GM12865 (cell line): ENCODE measurements around the gene TUBB2A.
"Not testable (repeated sequence)": the region's sequence is repeated elsewhere in the genome, so short reads cannot be mapped to it uniquely, and the experiment has no call there.

ENCODE experiments used
- DNase-seq: peaks from one replicate; pipeline ENCODE4 v3.0.0; 2010; ENCODE audit warnings: low read depth
- H3K4me3 ChIP-seq: 2 replicates; pipeline ENCODE4 v1.5.1; 2011; ENCODE audit warnings: mild to moderate bottlenecking, low read depth, low read length, control low read depth
- TF ChIP-seq, protein P1 (sequence below): IDR thresholded peaks from 2 replicates; pipeline ENCODE4 v1.5.1; 2011; ENCODE audit warnings: low read length, control low read depth, low read depth, inconsistent platforms; ENCODE audit not compliant: insufficient read depth; ENCODE audit errors: missing control alignments

Gene TUBB2A

DNA sequence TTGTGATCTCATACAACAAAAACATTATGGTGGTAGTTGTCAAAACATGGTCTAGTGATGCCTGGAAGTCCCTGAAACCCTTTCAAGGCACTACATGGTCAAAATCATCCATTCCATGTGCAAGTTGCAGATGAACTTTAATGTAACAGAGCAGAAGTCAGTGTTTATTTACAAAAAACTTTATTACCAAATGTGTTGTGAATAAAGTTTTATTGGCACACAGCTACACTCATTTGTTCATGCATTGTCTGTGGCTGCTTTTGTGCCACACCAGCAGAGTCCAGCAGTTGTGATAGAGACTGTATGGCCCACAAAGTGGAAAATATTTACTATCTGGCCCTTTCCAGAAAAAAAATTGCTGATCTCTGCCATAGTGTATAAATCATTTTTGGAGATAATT is 43.3 kb upstream of the TUBB2A start:
- H3K4me3 ChIP-seq = no peak overlapping the region
- no peak for DNase-seq
- TF ChIP-seq, protein P1, sequence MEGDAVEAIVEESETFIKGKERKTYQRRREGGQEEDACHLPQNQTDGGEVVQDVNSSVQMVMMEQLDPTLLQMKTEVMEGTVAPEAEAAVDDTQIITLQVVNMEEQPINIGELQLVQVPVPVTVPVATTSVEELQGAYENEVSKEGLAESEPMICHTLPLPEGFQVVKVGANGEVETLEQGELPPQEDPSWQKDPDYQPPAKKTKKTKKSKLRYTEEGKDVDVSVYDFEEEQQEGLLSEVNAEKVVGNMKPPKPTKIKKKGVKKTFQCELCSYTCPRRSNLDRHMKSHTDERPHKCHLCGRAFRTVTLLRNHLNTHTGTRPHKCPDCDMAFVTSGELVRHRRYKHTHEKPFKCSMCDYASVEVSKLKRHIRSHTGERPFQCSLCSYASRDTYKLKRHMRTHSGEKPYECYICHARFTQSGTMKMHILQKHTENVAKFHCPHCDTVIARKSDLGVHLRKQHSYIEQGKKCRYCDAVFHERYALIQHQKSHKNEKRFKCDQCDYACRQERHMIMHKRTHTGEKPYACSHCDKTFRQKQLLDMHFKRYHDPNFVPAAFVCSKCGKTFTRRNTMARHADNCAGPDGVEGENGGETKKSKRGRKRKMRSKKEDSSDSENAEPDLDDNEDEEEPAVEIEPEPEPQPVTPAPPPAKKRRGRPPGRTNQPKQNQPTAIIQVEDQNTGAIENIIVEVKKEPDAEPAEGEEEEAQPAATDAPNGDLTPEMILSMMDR = no peak

DNA sequence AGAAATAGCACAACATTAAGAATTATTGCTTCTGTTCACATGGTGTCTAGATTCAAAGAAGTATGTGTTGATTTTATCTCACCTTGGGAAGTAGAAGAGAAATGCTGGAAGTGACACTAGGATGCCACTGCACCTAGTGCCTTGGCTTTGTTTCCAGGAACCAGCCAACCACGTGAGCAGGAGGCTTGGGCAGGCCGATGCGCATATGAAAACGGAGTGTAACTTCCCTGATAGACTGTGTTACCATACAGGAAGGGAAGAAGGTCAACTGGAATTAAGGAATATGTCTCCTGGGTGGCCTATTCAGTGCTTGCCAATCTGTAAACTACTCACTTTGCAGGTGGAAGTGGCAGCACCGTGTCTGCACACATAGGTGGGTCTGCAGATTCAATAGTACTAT is 42.0 kb upstream of the TUBB2A start:
- no peak overlapping the region for H3K4me3 ChIP-seq
- TF ChIP-seq, protein P1 = no peak

DNA sequence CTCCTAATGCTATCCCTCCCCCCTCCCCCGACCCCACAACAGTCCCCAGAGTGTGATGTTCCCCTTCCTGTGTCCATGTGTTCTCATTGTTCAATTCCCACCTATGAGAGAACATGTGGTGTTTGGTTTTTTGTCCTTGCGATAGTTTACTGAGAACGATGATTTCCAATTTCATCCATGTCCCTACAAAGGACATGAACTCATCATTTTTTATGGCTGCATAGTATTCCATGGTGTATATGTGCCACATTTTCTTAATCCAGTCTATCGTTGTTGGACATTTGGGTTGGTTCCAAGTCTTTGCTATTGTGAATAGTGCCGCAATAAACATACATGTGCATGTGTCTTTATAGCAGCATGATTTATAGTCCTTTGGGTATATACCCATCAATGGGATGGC is 40.4 kb upstream of the TUBB2A start:
- not testable (repeated sequence) for H3K4me3 ChIP-seq, DNase-seq

More for the DNA sequence above, 42.0 kb upstream of the TUBB2A start:
- no peak for DNase-seq

DNA sequence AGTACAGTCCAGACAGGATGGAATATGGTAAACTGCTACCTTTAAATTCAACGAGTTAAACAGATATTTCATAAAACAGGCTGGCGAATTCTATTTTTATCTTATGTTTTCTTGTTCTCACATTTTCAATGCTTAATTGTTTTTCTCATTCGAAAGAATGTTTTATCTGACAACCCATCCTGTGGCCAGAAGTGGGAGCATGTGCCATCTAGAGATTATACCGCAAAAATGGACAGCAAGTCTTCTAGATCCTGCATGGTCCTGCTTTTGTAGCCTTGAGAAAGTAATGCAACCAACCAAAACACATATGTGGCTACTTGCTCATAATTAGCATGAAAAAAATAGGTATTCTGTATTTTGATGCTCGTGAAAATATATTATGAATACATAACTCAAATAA is 39.4 kb upstream of the TUBB2A start:
- no peak for DNase-seq
- TF ChIP-seq, protein P1 = no peak

DNA sequence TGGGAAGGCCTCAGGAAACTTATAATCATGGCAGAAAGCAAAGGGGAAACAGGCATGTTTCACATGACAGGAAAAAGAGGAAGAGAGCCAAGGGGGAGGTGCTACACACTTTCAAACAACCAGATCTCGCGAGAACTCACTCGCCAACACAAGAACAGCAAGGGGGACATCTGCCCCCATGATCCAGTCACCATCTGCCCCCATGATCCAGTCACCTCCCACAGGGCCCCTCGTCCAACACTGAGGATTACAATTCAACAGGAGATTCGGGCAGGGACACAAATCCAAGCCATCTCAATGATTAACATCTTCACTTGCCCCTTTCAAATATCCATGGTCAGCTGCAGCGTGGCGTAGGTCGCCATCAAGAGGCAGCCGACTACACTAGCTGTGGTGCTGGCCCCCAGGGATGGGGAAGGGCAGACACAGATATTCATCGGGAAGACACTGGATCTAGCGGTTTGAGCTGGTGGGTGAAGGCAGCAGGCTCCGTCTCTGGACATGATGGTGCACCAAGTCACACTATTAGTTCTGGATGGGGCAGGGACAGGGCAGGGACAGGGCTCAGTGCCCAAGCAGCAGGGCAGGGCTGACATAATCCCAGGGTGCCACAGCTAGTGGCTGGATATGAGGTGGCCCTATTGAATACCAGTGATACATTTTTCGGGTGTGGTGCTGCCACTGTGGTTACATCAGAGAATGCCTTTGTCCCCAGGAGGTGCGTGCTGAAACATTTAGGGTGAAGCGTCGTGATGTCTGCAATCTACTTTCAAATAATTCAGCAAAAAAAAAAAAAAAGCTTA is 38.6 kb upstream of the TUBB2A start:
- H3K4me3 ChIP-seq = no peak overlapping the region

More for the DNA sequence above, 39.4 kb upstream of the TUBB2A start:
- H3K4me3 ChIP-seq = no peak overlapping the region

DNA sequence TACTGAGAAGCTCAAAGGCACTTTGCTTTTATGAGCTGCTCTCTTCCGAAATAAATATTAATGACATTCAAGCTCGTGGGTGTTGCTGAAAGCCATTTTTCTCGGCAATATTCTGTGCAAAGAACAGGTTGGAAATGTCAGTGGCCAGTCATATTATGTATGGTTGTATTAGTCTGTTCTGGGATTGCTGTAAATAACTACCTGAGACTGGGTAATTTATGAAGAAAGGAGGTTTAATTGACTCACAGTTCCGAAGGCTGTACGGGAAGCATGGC is 38.0 kb upstream of the TUBB2A start:
- DNase-seq = no peak
- TF ChIP-seq, protein P1 = no peak
- no peak overlapping the region for H3K4me3 ChIP-seq

More for the DNA sequence above, 38.6 kb upstream of the TUBB2A start:
- TF ChIP-seq, protein P1 = no peak
- no peak for DNase-seq

DNA sequence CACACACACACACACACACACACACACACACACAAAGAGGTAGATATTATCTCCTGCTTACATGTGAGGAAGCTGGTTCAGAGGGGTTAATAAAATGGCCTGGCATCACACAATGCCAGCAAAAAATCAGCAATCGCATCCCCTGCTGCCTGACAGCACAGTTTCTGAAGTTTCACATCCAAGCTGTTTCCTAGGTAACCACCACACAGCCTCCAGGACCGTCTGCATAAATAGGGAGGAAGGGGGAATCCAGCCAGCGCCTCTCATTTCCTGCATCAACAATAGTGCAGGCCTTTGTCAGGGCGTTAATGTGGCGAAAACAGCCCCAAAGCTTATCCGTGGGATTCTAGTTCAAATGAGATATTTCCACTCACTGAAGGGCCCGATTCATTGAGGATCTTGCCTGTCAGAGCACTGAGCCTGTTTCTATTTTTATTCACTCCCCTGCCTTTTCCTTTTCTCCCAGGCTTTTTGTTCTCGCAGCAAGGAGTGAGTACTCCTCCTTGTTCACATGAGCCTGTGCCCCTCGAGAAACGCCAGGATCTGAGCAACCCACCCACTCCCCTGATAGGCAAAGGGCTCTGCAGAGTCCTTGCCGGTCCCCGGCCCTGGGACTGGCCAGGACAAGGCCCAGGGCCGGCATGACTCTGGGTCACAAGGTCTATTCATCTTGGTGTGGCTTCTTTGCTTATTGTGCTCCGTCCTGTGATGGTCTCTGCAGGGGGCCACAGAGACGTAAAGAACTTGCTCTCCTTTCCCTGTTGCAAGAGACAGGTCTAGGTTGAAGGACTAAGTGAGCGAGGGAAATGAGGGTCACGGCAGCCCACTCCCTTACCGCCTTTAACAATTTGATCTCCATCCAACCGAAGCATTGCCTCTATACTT is 37.4 kb upstream of the TUBB2A start:
- DNase-seq = peak; percentile 70
- TF ChIP-seq, protein P1 = no peak
- H3K4me3 ChIP-seq = no peak overlapping the region
